Panc1 (cell line): ENCODE results near the gene LENEP. TPM values are rescaled to one million over a fixed set of nuclear protein-coding genes. Genes with fewer than 3 reads are reported as not detected.

Source experiments
- ATAC-seq: fragments of 200-7000 bp; cut with Tn5 transposase; 2 replicates; pipeline ENCODE4 v1.9.1; 2020; ENCODE audit warnings: mild to moderate bottlenecking, moderate library complexity
- BruUV-seq: library from RNA; stranded (reverse); fragments of 400-500 nt; replicated peaks from 2 replicates; lab custom pipeline; 2021; lab: Mats Ljungman, UMichigan
- CTCF ChIA-PET: fragments of 300-600 bp; sonication (Branson Sonifier 250); formaldehyde crosslinking; loops from one replicate; lab custom pipeline; 2022; ENCODE audit warnings: antibody characterized with exemption; lab: Charles Lee
- POLR2A ChIA-PET: fragments of 300-600 bp; sonication (Branson Sonifier 250); formaldehyde crosslinking; loops from one replicate; lab custom pipeline; 2022; ENCODE audit warnings: antibody characterized with exemption; lab: Charles Lee
- DNase-seq: peaks from one replicate; pipeline ENCODE4 v3.0.0-alpha.2; 2010; ENCODE audit warnings: low read depth, low spot score
- H3K27ac ChIP-seq: 2 replicates; pipeline ENCODE4 v1.5.1; 2011; ENCODE audit warnings: mild to moderate bottlenecking, low read length, inconsistent platforms
- H3K27me3 ChIP-seq: fragments of 200-500 bp; sonication (Bioruptor generic); 2 replicates; pipeline ENCODE4 v1.6.0; 2014; ENCODE audit warnings: low read length, inconsistent platforms; ENCODE audit not compliant: control insufficient read depth, insufficient read depth
- H3K36me3 ChIP-seq: fragments of 200-500 bp; sonication (Bioruptor generic); 2 replicates; pipeline ENCODE4 v1.5.1; 2014; ENCODE audit warnings: inconsistent platforms, mild to moderate bottlenecking, low read length, moderate library complexity; ENCODE audit not compliant: control insufficient read depth, insufficient read depth
- H3K4me1 ChIP-seq: 2 replicates; pipeline ENCODE4 v1.5.1; 2011; ENCODE audit warnings: inconsistent platforms, mild to moderate bottlenecking, low read length, moderate library complexity; ENCODE audit not compliant: control insufficient read depth, insufficient read depth
- H3K4me3 ChIP-seq, 2 experiments: 2 replicates each; pipeline ENCODE4 v1.5.1; 2011 to 2012; ENCODE audit warnings: low read depth in 2 of 2, low read length in 2 of 2, mild to moderate bottlenecking in 2 of 2, inconsistent platforms in 1 of 2, moderate library complexity in 1 of 2
- H3K9me3 ChIP-seq: fragments of 200-500 bp; sonication (Bioruptor generic); 2 replicates; pipeline ENCODE4 v1.5.1; 2014; ENCODE audit warnings: low read depth, mild to moderate bottlenecking, inconsistent platforms, low read length, moderate library complexity; ENCODE audit not compliant: control insufficient read depth, insufficient read depth
- CTCF ChIP-seq: fragments of 450-650 bp; IDR thresholded peaks from 2 replicates; pipeline ENCODE4 v1.5.1; 2017; ENCODE audit warnings: mild to moderate bottlenecking
- POLR2AphosphoS5 ChIP-seq: IDR thresholded peaks from 2 replicates; pipeline ENCODE4 v1.6.1; 2012; ENCODE audit warnings: mild to moderate bottlenecking, low read depth, low read length, moderate library complexity
- REST ChIP-seq, 2 experiments: IDR thresholded peaks; 2 replicates each; pipeline ENCODE4 v1.6.1; 2011 to 2012; ENCODE audit warnings: low read depth in 2 of 2, control low read depth in 1 of 2, low read length in 1 of 2, mild to moderate bottlenecking in 1 of 2, moderate library complexity in 1 of 2; ENCODE audit not compliant: insufficient read depth in 1 of 2
- SIN3A ChIP-seq: IDR thresholded peaks from 2 replicates; pipeline ENCODE4 v1.6.1; 2012; ENCODE audit warnings: low read depth, mild to moderate bottlenecking, low read length, moderate library complexity, borderline replicate concordance; ENCODE audit not compliant: insufficient read depth
- TCF7L2 ChIP-seq: IDR thresholded peaks from 2 replicates; pipeline ENCODE4 v1.6.1; 2011; ENCODE audit warnings: mild to moderate bottlenecking, low read depth, low read length, inconsistent platforms
- in situ Hi-C: cut with HindIII; loops from 2 replicates; pipeline ENCODE4 v1.10.0; 2016; ENCODE audit warnings: low sequenced_read_pairs, low pct_unique_long_range_greater_than_20kb
- intact Hi-C: fragments of 100-400 bp; cut with micrococcal nuclease; formaldehyde crosslinking; loops from one replicate; pipeline ENCODE4 v1.10.0; 2022; ENCODE audit not compliant: unreplicated experiment
- total RNA-seq: library from RNA; stranded (reverse); gene quantifications from one replicate; pipeline ENCODE4 v1.2.1, GENCODE V29; 2021; ENCODE audit not compliant: unreplicated experiment

Gene LENEP
- total RNA-seq, 1 experiment from 2014 or later = 0.67 TPM

- peaks cover 36% of the 10 kb centered on the region for H3K4me1 ChIP-seq
- H3K27me3 ChIP-seq = no peaks in the 10 kb centered on the region
- H3K9me3 ChIP-seq = no peaks in the 10 kb centered on the region
- CTCF ChIA-PET = no interaction called here
- ATAC-seq (no peak), DNase-seq (no peak)
- TF ChIP-seq SIN3A = no peak
- no peak for TF ChIP-seq REST (IDR thresholded peaks at IDR 0.05; ENCODE audit: insufficient read depth in 1 of 2, low read depth in 2 of 2, low read length in 1 of 2)
- no peak for TF ChIP-seq POLR2AphosphoS5
- no peak for TF ChIP-seq CTCF
- no peak for TF ChIP-seq TCF7L2
- H3K4me3 ChIP-seq = no peak overlapping the region
- POLR2A ChIA-PET = no interaction called here
- in situ Hi-C loops = no loop called here
- BruUV-seq = no TSS peak
- H3K36me3 ChIP-seq = peaks cover 20% of the 10 kb centered on the region
- peak overlapping the region; percentile 31; the same call in 1 of the 2 replicates for H3K27ac ChIP-seq
- intact Hi-C loops = no loop called here
Measured at GRCh38 chr1:154963643-154964042, 29.7 kb upstream of the LENEP start.

- Histone ChIP-seq H3K4me3 (no peak overlapping the region), H3K36me3 (peaks cover 20% of the 10 kb centered on the region), H3K27ac (peak overlapping the region; percentile 8; the same call in 1 of the 2 replicates), H3K27me3 (no peaks in the 10 kb centered on the region), H3K9me3 (no peaks in the 10 kb centered on the region), H3K4me1 (peaks cover 43% of the 10 kb centered on the region)
- BruUV-seq = no TSS peak
- ChIA-PET CTCF (no interaction called here), POLR2A (interaction anchor here (0.6 kb wide), 1 partner anchor 56 kb away, joined by 4 read pairs; no protein-coding TSS in a partner anchor)
- ATAC-seq (no peak), DNase-seq (no peak)
- TF ChIP-seq REST (IDR thresholded peaks at IDR 0.05; ENCODE audit: insufficient read depth in 1 of 2, low read depth in 2 of 2, low read length in 1 of 2) = no peak
- TF ChIP-seq TCF7L2 = no peak
- TF ChIP-seq POLR2AphosphoS5 = no peak
- TF ChIP-seq SIN3A = no peak
- intact Hi-C loops (no loop called here), in situ Hi-C loops (no loop called here)
Measured at GRCh38 chr1:154964359-154964758, 29.0 kb upstream of the LENEP start.
